HG03342 (cell line): ENCODE data around the gene OPN5.
"Not testable (repeated sequence)": the region's sequence is repeated elsewhere in the genome, so short reads cannot be mapped to it uniquely, and the experiment has no call there.

ENCODE experiments used
- ATAC-seq: cut with Tn5 transposase; IDR thresholded peaks from one replicate; pipeline ENCODE4 v1.9.1; 2021; ENCODE audit warnings: mild to moderate bottlenecking, moderate library complexity; ENCODE audit not compliant: unreplicated experiment

Gene OPN5, protein sequence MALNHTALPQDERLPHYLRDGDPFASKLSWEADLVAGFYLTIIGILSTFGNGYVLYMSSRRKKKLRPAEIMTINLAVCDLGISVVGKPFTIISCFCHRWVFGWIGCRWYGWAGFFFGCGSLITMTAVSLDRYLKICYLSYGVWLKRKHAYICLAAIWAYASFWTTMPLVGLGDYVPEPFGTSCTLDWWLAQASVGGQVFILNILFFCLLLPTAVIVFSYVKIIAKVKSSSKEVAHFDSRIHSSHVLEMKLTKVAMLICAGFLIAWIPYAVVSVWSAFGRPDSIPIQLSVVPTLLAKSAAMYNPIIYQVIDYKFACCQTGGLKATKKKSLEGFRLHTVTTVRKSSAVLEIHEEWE

DNA sequence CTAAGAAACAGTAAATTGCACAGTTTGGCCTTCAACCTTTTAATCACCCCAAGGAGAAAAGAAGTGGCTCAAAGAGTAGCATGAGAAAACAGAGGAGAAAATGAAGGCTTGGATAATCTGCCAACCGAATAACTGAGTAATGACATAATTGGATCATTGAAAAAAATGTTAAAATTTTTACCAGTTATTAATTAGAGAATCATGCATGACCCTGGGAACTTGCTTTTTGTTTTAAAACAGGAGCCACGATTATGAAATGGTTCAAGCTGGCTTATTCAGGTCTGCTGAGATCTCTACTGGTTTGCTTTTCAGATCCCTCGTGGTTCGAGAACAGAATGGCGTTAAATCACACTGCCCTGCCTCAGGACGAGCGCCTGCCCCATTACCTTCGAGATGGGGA, at the start of gene OPN5:
TSS of gene OPN5 (plus strand) at position 301 of the 400 bp plus-strand sequence. CDS start at position 336, 35 bp downstream.
- ATAC-seq = no peak

DNA sequence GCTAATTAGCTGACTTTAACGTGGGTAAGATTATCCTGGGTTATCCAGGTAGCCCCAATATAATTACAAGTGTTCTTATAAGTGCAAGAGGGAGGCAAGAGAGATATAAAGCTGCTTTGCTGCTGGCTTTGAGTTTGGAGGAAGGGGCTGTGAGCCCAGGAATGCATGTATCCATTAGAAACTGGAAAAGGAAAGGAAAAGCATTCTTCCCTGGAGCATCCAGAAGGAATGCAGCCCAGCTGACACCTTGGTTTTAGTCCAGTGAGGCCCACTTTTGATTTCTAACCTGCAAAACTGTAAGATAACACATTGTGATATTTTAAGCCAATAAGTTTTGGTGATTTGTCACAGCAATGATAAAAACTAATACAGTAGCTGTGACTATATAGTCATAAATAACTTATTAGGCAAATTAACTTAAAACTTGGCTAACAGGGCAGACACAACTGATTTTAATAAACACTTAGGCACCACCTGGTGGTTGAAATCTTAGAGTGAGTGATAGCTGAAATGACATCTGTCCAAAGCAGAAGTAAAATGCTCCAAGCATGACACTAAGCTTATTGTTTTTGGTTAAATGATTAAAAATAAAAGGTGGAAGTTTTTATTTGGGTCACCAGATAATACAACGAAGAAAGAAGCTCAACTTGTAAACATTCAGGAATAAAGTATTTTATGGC, 47.8 kb upstream of the OPN5 start:
- peak; percentile 72 for ATAC-seq

DNA sequence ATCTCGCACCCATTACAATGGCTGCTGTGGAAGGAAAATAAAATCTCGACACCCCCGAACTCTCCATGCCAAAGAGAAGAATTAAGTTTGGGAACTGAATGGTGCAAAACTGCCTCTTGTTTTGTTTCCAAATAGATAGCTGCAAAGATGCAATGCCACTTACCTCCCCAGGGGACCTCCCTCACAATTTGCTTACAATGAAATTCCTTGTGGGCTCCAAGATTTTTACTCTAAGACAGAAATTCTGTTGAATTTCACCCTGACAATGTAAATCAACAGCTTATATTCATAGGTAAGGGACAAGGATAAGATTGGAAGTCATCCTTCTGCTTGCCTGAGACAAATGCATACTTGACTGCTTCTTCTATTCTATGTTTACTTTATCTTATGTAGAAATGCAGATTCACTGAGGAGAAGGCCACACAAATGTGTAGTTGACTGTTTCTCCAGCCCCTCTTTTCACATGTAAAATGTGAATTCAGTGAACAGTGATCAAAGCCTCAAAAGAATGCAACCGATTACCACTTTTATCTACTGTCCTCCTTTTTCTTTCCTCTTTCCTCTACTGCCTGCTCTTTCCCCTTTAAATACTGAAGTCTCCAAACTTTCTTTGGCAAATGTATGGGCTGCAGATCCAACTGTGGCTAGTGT, 46.9 kb upstream of the OPN5 start:
- ATAC-seq = no peak

DNA sequence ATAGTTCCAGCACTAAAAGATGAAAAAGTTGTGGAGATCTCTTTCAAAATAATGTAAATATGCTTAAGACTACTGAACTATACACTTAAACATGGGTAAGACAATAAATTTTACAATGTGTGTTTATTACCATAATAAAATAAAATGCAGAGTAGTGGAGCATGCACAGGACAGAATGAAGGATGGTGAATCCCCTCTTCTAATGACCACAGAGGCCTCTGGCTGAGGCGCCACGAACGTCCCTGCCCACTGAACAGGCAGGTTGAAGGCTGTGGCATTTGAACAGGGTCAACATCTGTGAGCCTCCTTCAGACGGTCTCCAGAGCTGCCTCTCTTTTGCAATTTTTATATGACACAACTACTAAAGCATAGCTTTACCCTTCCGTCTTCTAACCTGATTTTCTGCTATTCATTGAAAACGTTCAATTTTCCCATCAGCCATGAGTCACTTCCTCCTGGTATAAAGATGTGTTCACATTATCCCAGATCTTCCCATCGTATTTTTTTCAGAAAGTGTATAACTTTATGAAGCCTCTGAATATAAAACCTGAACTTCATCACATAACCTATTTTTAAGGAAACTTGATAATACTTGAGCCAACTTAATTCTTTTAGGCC, 45.6 kb upstream of the OPN5 start:
- no peak for ATAC-seq

DNA sequence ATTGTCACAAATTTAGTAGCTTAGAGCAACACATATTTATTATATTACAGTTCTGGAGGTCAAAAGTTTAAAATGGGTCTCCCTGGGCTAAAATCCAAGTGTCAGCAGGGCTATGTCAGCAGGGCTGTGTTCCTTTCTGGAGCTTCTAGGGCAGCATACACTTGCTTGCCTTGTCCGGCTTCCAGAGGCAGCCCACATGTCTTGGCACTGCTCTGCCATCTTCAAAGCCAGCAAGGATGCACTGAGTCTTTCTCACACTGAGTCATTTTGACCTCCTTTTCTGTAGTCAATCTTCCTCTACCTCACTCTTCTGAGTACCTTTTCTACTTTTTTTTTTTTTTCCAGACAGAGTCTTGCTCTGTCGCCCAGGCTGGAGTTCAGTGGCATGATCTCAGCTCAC, 44.4 kb upstream of the OPN5 start:
- ATAC-seq = no peak

DNA sequence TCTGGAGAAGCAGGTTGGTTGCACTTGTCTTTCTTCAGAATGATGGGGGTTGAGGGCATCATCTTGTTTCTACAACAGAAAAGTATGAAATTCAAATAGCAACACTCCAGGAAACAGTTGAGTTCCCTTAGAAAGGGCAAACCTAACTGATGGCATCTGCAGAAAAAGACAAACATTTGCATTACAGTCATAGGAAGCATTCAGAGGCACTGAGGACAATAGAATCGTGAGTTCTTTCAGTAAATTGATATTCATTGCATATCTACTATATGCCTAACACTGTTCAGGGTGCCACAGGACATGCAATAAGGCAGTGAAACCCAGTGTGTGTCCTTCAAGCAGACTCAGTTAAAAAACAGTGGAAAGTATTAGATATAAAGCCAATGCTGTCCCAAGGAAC, 41.1 kb upstream of the OPN5 start:
- no peak for ATAC-seq

DNA sequence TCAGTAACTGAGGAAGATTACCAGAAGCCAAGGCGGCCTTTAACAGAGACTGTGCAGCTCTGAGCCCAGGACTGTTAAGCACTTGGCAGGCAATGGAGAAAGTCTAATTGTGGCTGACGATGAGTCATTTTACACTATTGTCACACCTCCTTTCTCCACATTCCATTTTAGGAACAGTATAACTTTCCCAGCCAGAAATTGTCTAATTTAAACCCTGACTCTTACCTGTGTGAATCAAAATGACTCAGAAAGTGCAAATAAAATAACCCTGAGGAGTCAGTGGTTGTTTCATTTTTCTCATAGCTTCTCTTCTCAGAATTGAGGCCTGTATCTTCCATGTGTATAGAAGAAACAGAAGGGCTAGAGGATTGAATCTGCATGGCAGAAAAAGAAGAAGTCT, 40.0 kb upstream of the OPN5 start:
- no peak for ATAC-seq

DNA sequence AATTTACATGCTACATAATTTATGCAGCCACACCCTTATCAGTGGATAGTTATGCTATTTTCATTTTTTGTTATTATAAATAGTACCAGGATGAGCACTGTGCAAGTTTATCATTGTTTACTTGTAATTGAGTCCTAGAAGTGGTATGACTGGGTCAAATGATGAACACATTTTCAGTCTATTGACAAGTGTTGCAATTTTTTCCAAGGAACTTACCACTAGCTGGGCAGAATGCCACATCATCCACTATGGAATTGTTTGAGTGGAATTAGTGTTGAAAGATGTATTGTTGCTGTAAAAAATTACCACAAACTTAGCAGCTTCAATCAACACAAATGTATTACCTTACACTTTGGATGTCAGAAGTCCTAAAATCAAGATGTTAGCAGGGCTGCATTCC, 38.1 kb upstream of the OPN5 start:
- no peak for ATAC-seq

DNA sequence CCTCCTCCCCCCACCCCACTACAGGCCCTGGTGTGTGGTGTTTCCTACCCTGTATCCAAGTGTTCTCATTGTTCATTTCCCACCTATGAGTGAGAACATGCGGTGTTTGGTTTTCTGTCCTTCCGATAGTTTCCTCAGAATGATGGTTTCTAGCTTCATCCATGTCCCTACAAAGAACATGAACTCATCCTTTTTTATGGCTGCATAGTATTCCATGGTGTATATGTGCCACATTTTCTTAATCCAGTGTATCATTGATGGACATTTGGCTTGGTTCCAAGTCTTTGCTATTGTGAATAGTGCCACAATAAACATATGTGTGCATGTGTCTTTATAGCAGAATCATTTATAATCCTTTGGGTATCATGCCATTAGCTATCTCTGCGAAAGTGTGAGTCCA, 36.6 kb upstream of the OPN5 start:
- ATAC-seq = not testable (repeated sequence)

DNA sequence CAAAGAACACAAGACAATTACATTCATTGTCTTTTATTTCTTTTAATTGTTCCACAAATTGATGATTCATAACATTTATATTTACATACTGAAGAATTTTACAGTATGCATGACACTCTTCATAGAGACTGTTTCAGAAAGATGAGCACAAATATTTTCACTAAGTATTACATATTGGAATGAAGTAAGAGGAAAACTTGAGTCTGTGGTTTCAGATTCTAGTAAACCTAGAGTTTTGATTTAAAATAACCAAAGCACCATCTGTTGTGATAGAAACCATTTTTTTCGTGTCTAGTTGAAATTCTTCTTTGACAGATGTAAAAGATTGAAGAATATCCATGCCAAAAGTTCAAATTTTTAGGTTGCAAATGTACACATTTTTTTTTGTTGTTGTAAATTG, 32.1 kb upstream of the OPN5 start:
- no peak for ATAC-seq

DNA sequence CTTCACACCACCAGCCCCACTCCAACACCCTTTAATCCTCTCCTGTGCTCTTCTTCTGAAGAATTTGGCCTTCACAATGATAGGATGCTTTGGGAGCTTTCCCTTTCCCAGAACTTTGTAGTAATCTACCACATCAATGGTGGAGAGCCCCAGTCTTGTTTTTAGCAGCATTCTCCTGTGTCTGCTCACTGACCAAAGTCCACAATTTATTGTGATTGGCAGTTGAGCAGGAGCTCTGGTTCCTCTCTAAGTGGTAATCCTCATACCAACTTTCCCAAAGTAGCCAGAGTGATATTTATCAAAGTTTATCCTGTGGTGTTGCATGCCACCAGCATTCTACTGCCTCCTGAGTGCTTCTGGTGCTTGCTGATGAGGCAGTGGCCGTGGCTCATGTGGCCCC, 29.0 kb upstream of the OPN5 start:
- no peak for ATAC-seq

DNA sequence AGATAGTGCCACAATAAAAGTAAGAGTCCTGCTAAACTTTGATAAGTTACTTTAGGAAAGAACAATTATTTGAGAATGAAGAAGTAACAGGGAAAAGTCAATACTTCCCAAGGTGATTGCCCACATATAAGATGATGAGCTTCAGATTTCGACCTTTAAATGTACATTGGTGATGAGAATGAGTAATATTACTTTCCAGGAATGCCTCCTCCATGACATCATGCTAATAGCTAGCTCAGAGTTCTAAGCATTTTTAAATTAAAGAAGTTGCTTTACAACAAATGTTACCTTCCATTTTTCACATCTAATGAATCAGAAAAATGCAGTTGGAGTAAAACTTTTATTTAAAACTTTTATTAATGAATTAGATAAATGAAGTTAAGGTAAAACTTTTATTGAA, 22.5 kb upstream of the OPN5 start:
- ATAC-seq = no peak

DNA sequence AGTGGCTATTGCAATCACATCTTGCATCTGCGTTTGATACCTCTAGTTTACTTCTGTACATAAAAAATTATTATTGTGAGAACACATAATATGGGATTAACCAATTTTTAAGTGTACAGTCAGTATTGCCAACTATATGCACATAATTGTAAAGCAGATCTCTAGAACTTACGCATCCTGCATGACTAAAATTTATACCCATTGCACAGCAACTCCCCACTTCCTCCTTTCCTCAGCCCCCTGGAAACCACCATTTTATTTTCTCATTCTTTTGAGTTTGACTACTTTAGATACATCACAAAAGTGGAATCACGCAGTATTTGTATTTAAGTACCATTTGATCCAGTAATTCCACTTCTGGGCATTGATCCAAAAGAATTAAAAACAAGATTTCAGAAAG, 19.3 kb upstream of the OPN5 start:
- ATAC-seq = no peak

DNA sequence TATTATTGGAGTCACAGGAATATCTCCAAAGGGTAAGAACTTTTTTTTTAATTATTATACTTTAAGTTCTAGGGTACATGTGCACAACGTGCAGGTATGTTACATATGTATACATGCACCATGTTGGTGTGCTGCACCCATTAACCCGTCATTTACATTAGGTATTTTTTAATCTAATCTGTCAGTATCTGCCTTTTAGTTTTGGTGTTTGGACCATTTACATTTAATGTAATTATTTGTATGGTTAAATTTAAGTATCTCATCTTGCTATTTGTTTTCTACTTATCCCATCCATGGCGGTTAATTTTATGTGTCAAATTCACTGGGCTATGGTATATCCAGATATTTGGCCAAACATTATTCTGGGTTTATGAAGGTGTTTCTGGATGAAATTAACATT, 15.4 kb upstream of the OPN5 start:
- ATAC-seq = no peak

DNA sequence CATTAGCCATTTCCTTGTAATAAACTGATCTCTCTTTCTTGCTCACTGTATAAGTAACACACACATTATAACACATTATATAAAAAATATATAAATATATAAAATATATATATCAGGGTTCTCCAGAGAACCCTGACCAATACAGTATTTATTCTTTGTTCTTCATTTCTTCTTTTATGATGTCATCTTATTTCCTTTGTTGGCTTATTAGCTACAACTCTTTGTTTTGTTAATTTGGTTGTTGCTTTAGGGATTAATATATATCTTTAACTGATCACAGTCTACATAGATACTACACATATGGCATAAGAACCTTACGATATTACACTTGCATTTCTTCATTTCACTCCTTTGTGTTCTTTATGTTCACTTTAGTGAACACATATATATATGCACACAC, 14.7 kb upstream of the OPN5 start:
- no peak for ATAC-seq

DNA sequence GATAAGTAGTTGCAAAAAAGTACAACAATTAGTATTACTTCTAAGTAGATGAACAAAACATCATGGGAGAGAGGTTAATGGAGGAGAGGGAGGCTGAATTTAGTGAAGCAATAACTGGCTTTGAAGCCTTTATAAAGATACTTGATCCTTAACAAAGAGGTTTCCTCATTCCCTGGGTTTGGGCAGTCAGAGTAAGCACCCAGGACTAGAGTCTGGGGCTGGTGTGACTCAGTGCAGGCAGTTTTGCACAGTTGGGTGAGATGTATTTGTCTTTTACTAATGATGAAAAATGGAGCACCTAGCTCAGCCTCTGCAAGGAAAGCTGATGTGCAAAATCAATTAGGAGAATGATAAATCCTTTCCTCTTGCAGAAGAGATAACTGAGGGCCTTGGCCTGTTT, 11.8 kb upstream of the OPN5 start:
- no peak for ATAC-seq

DNA sequence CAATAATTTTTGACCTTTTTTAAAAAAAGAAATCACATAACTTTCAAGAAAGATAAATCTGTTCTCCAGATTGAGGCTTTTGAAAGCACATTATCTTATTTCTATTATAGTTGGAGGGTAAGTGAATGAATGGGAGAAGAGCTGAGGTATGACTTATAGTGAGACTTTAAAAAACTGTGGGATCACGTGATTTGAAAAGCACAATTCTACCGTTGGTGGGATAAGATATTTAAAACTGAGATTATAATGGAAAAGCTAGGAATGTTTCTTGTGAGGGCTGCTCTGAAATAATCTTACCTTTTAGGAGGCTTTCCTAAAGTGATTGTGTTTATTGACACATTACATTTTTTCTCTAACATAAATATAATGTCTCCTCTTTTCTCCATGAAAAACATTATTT, 9.5 kb upstream of the OPN5 start:
- ATAC-seq = no peak

DNA sequence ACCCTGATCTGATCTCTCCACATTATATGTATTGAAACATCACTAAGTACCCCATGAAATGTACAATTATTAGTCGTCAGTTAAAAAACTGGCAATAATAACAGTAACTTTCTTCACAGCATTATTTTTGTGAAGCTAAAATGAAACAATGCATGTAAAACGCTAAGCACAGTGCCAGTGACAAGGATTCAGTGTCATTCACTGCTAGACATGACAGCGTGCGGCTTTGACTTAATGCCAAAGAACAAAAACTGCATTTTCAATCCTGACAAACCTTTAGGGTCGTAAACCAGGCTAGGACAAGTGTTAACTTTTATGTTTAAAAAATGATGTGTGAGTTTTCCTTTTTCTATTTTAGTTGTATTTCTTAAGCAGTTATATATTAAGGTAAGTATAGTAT, 8.8 kb upstream of the OPN5 start:
- no peak for ATAC-seq

DNA sequence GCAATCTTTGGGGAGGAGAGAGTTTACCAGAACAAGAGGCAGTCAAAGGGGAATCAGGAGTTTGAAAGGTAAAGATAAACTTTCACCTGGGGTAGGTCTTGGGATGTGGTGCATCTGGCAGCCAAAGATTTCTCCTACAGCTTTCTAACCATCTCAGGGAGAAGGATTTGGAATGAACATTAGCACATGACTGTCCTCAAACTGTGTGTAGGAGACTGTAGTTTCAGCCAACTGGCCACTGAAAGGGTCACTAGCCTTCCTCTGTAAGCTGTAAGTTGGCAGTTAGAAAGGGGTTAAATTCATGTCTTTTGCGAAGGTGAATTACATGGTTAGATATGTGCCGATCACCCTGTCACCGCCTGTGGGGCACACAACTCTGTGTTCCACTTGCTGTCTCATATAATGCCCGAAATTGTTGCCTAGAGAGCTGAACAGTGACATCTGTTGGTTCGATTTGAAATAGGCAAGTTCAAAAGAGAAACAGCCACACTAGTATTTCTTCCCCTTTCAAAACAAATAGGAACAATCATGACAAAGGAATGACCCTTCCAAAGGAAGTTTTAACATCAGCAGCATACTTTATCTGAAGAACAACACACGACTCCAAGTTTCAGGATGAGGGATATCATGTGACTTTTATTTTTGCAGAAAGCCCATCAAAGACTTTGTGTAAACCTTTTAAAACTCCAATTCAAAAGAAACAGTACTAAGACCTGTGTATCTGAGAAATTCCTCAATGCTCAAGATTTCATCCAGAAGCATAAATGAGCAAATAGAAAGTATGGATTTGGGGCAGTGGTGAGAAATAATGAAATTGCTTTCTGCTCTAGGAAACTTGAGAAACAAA, 1.1 kb upstream of the OPN5 start:
- ATAC-seq = peak; percentile 86

DNA sequence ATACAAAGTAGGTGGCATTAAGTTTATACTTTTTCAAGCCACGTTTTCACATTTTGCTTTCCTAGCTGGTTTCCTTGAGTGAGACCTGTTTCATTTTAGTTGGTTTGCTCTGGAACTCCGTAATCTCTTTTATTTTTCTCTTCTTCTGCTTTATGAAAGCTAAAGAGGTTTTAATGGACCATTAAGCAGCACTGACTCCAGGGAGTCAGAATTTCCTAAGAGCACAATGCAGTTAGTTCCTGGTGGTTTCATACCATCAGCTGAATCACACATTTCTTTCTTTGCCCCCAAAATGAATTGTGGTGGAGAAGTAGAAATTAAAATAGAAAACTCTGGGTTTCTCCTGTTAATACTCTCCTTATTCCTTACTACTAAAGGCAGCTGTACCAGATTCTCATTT, 3.4 kb downstream of the OPN5 start:
- no peak for ATAC-seq
